ENCODE data around the gene SFXN1.

DNA sequence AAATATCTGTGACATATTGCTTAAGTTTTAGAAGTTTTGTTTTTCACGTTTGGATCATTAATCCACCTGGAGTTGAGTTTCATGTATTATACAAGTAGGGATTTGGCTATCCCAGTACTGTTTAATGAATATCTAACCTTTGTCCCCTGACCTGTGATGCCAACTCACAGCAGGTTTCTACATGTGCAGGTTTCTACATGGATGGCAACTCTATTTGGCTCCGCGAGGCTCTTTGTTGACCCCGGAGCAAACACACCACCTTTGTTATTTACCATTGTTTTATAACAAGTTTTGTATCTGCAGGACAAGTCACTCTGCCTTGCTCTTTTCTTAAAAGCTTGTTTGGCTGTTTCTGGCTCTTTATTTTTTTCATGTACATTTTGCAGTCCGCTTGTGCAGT is 920 bp upstream of the SFXN1 start:
- TF ChIP-seq, protein P1, sequence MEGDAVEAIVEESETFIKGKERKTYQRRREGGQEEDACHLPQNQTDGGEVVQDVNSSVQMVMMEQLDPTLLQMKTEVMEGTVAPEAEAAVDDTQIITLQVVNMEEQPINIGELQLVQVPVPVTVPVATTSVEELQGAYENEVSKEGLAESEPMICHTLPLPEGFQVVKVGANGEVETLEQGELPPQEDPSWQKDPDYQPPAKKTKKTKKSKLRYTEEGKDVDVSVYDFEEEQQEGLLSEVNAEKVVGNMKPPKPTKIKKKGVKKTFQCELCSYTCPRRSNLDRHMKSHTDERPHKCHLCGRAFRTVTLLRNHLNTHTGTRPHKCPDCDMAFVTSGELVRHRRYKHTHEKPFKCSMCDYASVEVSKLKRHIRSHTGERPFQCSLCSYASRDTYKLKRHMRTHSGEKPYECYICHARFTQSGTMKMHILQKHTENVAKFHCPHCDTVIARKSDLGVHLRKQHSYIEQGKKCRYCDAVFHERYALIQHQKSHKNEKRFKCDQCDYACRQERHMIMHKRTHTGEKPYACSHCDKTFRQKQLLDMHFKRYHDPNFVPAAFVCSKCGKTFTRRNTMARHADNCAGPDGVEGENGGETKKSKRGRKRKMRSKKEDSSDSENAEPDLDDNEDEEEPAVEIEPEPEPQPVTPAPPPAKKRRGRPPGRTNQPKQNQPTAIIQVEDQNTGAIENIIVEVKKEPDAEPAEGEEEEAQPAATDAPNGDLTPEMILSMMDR (IDR thresholded peaks at IDR 0.05): no peak
- no peak for TF ChIP-seq EZH2 (IDR thresholded peaks at IDR 0.05)

Measured in neural progenitor cell (in vitro differentiated cells).